HG02970 (cell line): ENCODE data around the gene C3orf80.
"Not testable (repeated sequence)": the region's sequence is repeated elsewhere in the genome, so short reads cannot be mapped to it uniquely, and the experiment has no call there.

Experiments
- ATAC-seq: cut with Tn5 transposase; IDR thresholded peaks from one replicate; pipeline ENCODE4 v1.9.1; 2021; ENCODE audit warnings: mild to moderate bottlenecking, moderate library complexity, moderate number of reproducible peaks; ENCODE audit not compliant: unreplicated experiment, low FRiP score

The C3orf80 gene

GRCh38 chr3:160210341-160210740 lies 14.9 kb upstream of the C3orf80 start:
- ATAC-seq = no peak

- ATAC-seq = no peak
Measured at GRCh38 chr3:160210799-160211221, 14.4 kb upstream of the C3orf80 start.

DNA sequence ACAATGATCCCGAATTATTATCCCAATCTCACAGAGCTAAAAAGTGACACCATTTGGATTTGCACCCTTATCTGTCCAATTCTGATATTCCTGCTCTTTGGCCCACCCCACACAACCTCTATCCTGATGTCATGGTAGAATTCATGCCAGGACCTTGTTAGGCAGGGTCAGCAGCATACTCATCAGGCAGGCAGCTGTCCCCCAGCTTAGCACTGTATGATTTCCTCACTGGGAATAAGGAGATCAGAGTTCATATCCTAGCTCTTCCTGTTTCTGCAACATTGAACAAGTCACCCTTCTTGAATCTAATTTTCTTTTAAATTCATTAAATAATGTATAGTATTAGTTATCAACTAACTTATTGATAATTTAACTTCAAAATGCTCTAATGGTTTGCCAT lies 12.0 kb upstream of the C3orf80 start:
- ATAC-seq = no peak

DNA sequence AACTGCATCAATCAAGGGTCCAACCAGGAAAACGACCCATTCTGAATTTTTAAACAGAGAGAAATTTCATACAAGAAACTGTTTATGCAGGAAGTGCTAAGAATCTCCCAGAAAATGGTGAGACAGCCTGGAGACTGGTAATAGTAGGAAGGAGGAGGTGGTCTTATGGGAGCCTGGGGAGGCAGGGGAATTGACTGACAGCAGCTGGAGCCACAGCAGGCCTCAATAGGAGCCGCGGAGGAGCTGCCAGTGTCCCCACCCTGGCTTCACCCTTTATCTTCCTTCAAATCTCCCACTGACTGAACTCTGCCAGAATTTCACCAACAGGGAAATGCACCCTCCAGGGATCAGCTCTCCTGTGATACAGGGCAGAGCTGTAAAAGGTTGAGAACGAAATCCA lies 7.5 kb upstream of the C3orf80 start:
- ATAC-seq = no peak

- ATAC-seq = no peak
Measured at GRCh38 chr3:160218136-160218535, 7.1 kb upstream of the C3orf80 start.

DNA sequence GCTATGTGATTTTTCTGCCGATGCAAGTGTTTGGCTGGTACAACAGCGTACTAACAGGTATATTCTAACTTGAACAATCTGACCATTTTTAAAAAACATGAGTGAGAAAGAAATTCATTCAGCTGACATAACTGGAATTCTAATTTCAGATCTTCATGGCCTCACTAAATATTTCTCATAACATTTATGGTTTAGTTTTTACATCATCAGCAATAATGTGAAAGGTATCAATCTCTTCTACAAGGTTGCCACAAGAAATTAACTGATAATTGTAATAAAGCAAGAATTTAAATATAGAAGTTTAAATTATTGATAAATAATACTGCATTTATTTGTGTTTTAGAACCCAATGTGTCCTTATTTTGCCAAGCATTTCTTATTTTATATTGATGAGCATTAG lies 5.2 kb upstream of the C3orf80 start:
- ATAC-seq = no peak

GRCh38 chr3:160221019-160221418 lies 4.2 kb upstream of the C3orf80 start:
- no peak for ATAC-seq

GRCh38 chr3:160224256-160224655 lies 966 bp upstream of the C3orf80 start:
- no peak for ATAC-seq

GRCh38 chr3:160224811-160225175 lies 429 bp upstream of the C3orf80 start:
- no peak for ATAC-seq

DNA sequence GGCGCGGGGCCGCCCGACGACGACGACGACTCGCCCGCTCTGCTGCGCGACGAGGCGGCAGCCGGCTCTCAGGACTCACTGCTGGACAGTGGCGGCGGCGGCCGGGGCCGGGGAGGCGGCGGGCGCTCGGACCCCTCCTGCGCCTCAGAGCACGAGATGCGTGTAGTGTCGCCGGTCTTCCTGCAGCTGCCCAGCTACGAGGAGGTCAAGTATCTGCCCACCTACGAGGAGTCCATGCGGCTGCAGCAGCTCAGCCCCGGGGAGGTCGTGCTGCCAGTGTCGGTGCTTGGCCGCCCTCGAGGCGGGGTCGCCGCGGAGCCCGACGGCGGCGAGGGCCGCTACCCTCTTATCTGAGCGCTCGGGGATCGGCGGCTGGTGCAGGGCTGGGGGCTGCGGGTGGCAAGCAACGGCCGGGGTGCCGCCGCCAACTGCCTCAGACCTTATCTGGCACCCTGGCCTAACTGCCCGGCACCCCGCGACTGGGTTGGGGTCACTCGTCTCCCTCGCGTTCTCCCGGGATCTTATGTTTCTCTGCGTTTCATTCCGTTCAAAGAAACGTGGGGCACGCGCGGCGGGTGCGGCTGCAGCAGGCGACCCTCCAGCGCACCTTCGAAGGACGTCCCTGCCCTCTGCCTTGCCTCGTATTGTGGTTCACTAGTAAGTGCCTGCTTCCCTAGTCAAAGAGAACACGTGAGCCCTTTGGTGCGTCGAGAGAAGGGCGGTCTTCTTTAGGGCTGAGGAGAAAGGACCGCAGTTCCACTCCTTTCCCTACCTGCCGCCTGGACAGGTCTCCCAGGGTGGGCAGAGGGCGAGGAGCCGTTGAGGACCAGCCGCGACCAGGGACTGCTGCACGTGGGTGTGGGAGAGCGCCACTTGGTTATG lies 1.0 kb downstream of the C3orf80 start:
- ATAC-seq = peak; percentile 25

GRCh38 chr3:160227419-160227818 lies 2.2 kb downstream of the C3orf80 start:
- ATAC-seq = no peak

DNA sequence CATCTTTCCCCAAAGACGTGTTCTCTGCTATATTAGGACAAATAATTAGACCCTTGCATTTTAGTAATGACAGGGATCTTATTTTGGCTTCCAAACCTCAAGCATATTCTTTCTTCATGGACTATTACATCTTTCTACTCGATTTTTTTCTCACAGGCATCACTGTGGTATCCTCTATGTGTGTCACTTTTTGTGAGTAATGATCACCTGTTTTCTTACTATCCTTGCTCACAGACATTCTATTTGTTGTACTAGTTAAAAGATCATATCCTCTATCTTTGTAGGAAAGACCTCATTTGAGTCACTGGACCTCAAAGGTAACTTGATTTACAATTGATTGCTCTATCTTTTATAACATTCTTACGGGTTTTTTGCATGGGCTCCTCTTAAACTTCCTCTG lies 6.8 kb downstream of the C3orf80 start:
- ATAC-seq = no peak

- ATAC-seq = not testable (repeated sequence)
Measured at GRCh38 chr3:160240719-160241118, 15.5 kb downstream of the C3orf80 start.

GRCh38 chr3:160245261-160245800 lies 20.1 kb downstream of the C3orf80 start:
- ATAC-seq = no peak

- no peak for ATAC-seq
Measured at GRCh38 chr3:160247766-160248165, 22.5 kb downstream of the C3orf80 start.

DNA sequence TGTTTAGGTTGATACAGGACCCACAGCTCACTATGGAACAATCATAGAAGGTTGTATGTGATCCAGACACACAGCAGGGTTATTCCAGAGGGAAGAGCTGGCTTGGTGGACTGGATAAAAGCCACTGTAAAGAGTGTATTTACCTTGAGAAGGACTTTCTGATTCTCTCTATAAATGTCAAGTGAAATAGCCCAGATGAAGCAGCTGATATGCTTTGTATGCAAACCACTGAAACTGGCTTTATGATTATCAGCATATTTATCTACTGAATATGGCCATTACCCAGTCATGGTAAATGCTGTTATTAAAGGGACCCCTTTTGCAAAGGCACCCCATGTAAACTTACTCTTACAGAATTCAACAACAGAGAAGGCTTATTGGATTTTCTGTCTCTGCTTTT lies 28.1 kb downstream of the C3orf80 start:
- no peak for ATAC-seq

- ATAC-seq = no peak
Measured at GRCh38 chr3:160257606-160258005, 32.4 kb downstream of the C3orf80 start.

GRCh38 chr3:160259589-160259988 lies 34.4 kb downstream of the C3orf80 start:
- ATAC-seq = no peak

- no peak for ATAC-seq
Measured at GRCh38 chr3:160260587-160261270, 35.5 kb downstream of the C3orf80 start.

GRCh38 chr3:160265088-160265487 lies 39.9 kb downstream of the C3orf80 start:
- ATAC-seq = no peak
